IPS-15b (cell line): Measurements from ENCODE around the gene GOLGA8J.
"Not testable (repeated sequence)": the region's sequence is repeated elsewhere in the genome, so short reads cannot be mapped to it uniquely, and the experiment has no call there.

Source experiments
- H3K27me3 ChIP-seq: one replicate; pipeline ENCODE4 v1.6.1; 2013; ENCODE audit warnings: low read length; ENCODE audit not compliant: control insufficient read depth, insufficient read depth
- H3K36me3 ChIP-seq: one replicate; pipeline ENCODE4 v1.6.1; 2013; ENCODE audit warnings: low read length; ENCODE audit not compliant: control insufficient read depth, insufficient read depth
- H3K4me1 ChIP-seq: one replicate; pipeline ENCODE4 v1.6.1; 2013; ENCODE audit warnings: mild to moderate bottlenecking, low read length; ENCODE audit not compliant: control insufficient read depth, insufficient read depth
- H3K4me3 ChIP-seq: one replicate; pipeline ENCODE4 v1.5.1; 2013; ENCODE audit warnings: low read depth, low read length
- H3K9ac ChIP-seq: one replicate; pipeline ENCODE4 v1.6.1; 2013; ENCODE audit warnings: low read depth, mild to moderate bottlenecking, low read length
- H3K9me3 ChIP-seq: one replicate; pipeline ENCODE4 v1.6.1; 2013; ENCODE audit warnings: mild to moderate bottlenecking, low read length; ENCODE audit not compliant: control insufficient read depth, insufficient read depth

Gene GOLGA8J

GRCh38 chr15:30046430-30046829, 36.3 kb upstream of the GOLGA8J start:
- Histone ChIP-seq H3K36me3 (no peaks in the 10 kb centered on the region), H3K27me3 (no peaks in the 10 kb centered on the region), H3K4me3 (no peak overlapping the region), H3K9me3 (no peaks in the 10 kb centered on the region), H3K9ac (no peak overlapping the region), H3K4me1 (no peaks in the 10 kb centered on the region)

- Histone ChIP-seq H3K4me1 (no peaks in the 10 kb centered on the region), H3K36me3 (no peaks in the 10 kb centered on the region), H3K9ac (no peak overlapping the region), H3K9me3 (no peaks in the 10 kb centered on the region), H3K4me3 (no peak overlapping the region), H3K27me3 (no peaks in the 10 kb centered on the region)
Observed at GRCh38 chr15:30055604-30056003, 27.2 kb upstream of the GOLGA8J start.

GRCh38 chr15:30056166-30056565, 26.6 kb upstream of the GOLGA8J start:
- no peak overlapping the region for H3K4me3 ChIP-seq
- no peaks in the 10 kb centered on the region for H3K9me3 ChIP-seq
- no peaks in the 10 kb centered on the region for H3K4me1 ChIP-seq
- H3K9ac ChIP-seq, result no peak overlapping the region
- no peaks in the 10 kb centered on the region for H3K27me3 ChIP-seq
- no peaks in the 10 kb centered on the region for H3K36me3 ChIP-seq

- H3K27me3 ChIP-seq, result no peaks in the 10 kb centered on the region
- no peak overlapping the region for H3K4me3 ChIP-seq
- no peak overlapping the region for H3K9ac ChIP-seq
- H3K9me3 ChIP-seq, result no peaks in the 10 kb centered on the region
- no peaks in the 10 kb centered on the region for H3K36me3 ChIP-seq
- no peaks in the 10 kb centered on the region for H3K4me1 ChIP-seq
Observed at GRCh38 chr15:30059771-30060170, 23.0 kb upstream of the GOLGA8J start.

GRCh38 chr15:30062881-30063280, 19.9 kb upstream of the GOLGA8J start:
- H3K9ac ChIP-seq, result no peak overlapping the region
- no peak overlapping the region for H3K4me3 ChIP-seq
- no peaks in the 10 kb centered on the region for H3K36me3 ChIP-seq
- H3K9me3 ChIP-seq, result no peaks in the 10 kb centered on the region
- no peaks in the 10 kb centered on the region for H3K27me3 ChIP-seq
- H3K4me1 ChIP-seq, result no peaks in the 10 kb centered on the region

GRCh38 chr15:30063835-30064546, 18.8 kb upstream of the GOLGA8J start:
- Histone ChIP-seq H3K9ac (no peak overlapping the region), H3K4me1 (no peaks in the 10 kb centered on the region), H3K36me3 (no peaks in the 10 kb centered on the region), H3K27me3 (no peaks in the 10 kb centered on the region), H3K9me3 (no peaks in the 10 kb centered on the region), H3K4me3 (no peak overlapping the region)

GRCh38 chr15:30065025-30065801, 17.5 kb upstream of the GOLGA8J start:
- Histone ChIP-seq H3K9me3 (no peaks in the 10 kb centered on the region), H3K27me3 (no peaks in the 10 kb centered on the region), H3K4me3 (no peak overlapping the region), H3K36me3 (no peaks in the 10 kb centered on the region), H3K4me1 (no peaks in the 10 kb centered on the region), H3K9ac (no peak overlapping the region)

- no peaks in the 10 kb centered on the region for H3K9me3 ChIP-seq
- no peaks in the 10 kb centered on the region for H3K36me3 ChIP-seq
- H3K4me3 ChIP-seq, result no peak overlapping the region
- no peaks in the 10 kb centered on the region for H3K4me1 ChIP-seq
- no peaks in the 10 kb centered on the region for H3K27me3 ChIP-seq
- H3K9ac ChIP-seq, result no peak overlapping the region
Observed at GRCh38 chr15:30068326-30068725, 14.4 kb upstream of the GOLGA8J start.

- H3K36me3 ChIP-seq, result no peaks in the 10 kb centered on the region
- no peak overlapping the region for H3K4me3 ChIP-seq
- peaks cover 2% of the 10 kb centered on the region for H3K4me1 ChIP-seq
- no peak overlapping the region for H3K9ac ChIP-seq
- no peaks in the 10 kb centered on the region for H3K27me3 ChIP-seq
- H3K9me3 ChIP-seq, result no peaks in the 10 kb centered on the region
Observed at GRCh38 chr15:30072630-30073029, 10.1 kb upstream of the GOLGA8J start.

- Histone ChIP-seq H3K9me3 (no peaks in the 10 kb centered on the region), H3K4me1 (peaks cover 2% of the 10 kb centered on the region), H3K9ac (no peak overlapping the region), H3K4me3 (no peak overlapping the region), H3K36me3 (no peaks in the 10 kb centered on the region), H3K27me3 (no peaks in the 10 kb centered on the region)
Observed at GRCh38 chr15:30073915-30074314, 8.8 kb upstream of the GOLGA8J start.

GRCh38 chr15:30080816-30081215, 1.9 kb upstream of the GOLGA8J start:
- not testable (repeated sequence) for H3K4me3 ChIP-seq, H3K9ac ChIP-seq, H3K36me3 ChIP-seq, H3K27me3 ChIP-seq, H3K9me3 ChIP-seq, H3K4me1 ChIP-seq

- H3K9me3 ChIP-seq, H3K4me3 ChIP-seq, H3K9ac ChIP-seq, H3K27me3 ChIP-seq, H3K36me3 ChIP-seq, H3K4me1 ChIP-seq: not testable (repeated sequence)
Observed at GRCh38 chr15:30097827-30098226, 15.1 kb downstream of the GOLGA8J start.
